ENCODE data around the gene AFF3. TPM values are rescaled to one million over a fixed set of nuclear protein-coding genes. Genes with fewer than 3 reads are reported as not detected.

AFF3 gene
- total RNA-seq, 1 experiment from 2014 or later: 0.22 TPM

GRCh38 chr2:99841749-99842148, 300.6 kb downstream of the AFF3 start:
- H4K5ac ChIP-seq (ENCODE audit: insufficient read length, low read depth, low read length): no peak overlapping the region
- no peaks in the 10 kb centered on the region for H3K23me2 ChIP-seq (ENCODE audit: insufficient read length, low read depth, low read length, poor library complexity, severe bottlenecking)
- Mint-ChIP-seq H3K27me3 (ENCODE audit: low read depth) (peaks cover 8% of the 10 kb centered on the region), H3K36me3 (ENCODE audit: insufficient read depth in 1 of 3, low read depth in 3 of 3) (no peaks in the 10 kb centered on the region), H3K4me1 (no peaks in the 10 kb centered on the region), H3K4me3 (no peak overlapping the region), H3K27ac (no peak overlapping the region), H3K9me3 (no peaks in the 10 kb centered on the region)
- H2AFZ ChIP-seq (ENCODE audit: low read length): no peak overlapping the region
- no peak overlapping the region for H2AK5ac ChIP-seq (ENCODE audit: insufficient read length, low read length)
- no peak for DNase-seq
- H3K23ac ChIP-seq (ENCODE audit: insufficient read length, low read depth, low read length): no peak overlapping the region
- H3K4ac ChIP-seq (ENCODE audit: low read depth, low read length): no peak overlapping the region
- WGBS (ENCODE audit: extremely low coverage, insufficient read length, low lambda C conversion rate): no CpG with 5 or more reads among the region's 3 CpGs
- no peak overlapping the region for H3K4me2 ChIP-seq (ENCODE audit: insufficient read depth, insufficient read length, low read length)
- H3K14ac ChIP-seq (ENCODE audit: insufficient read depth, low read length): no peak overlapping the region
- H3K4me1 ChIP-seq (ENCODE audit: insufficient read depth, low read length): no peaks in the 10 kb centered on the region
- no peak overlapping the region for H3K56ac ChIP-seq (ENCODE audit: insufficient read length, low read depth, low read length)
- H4K91ac ChIP-seq (ENCODE audit: insufficient read length, low read depth, low read length): no peak overlapping the region
- H3K79me2 ChIP-seq (ENCODE audit: insufficient read depth, low read length): no peaks in the 10 kb centered on the region
- H2BK5ac ChIP-seq (ENCODE audit: insufficient read length, low read length): no peak overlapping the region
- H3K27ac ChIP-seq (ENCODE audit: insufficient read length, low read depth, low read length): no peak overlapping the region
- H3K9ac ChIP-seq (ENCODE audit: extremely low read depth, insufficient read length, low read length): no peak overlapping the region
- no peaks in the 10 kb centered on the region for H3K27me3 ChIP-seq (ENCODE audit: insufficient read depth, low read length)
- no peak overlapping the region for H4K8ac ChIP-seq (replicated peaks; ENCODE audit: insufficient read length, low read depth, low read length)
- no peak overlapping the region for H2BK12ac ChIP-seq (ENCODE audit: insufficient read length, low read depth, low read length)
- no peak overlapping the region for H3K18ac ChIP-seq (ENCODE audit: insufficient read length, low read depth, low read length)
- no peaks in the 10 kb centered on the region for H3K79me1 ChIP-seq (ENCODE audit: insufficient read depth, low read depth, low read length, poor library complexity, severe bottlenecking)
- H2BK15ac ChIP-seq (ENCODE audit: low read depth, low read length): no peak overlapping the region
- H2BK20ac ChIP-seq (ENCODE audit: low read depth, low read length, poor library complexity, severe bottlenecking): no peak overlapping the region
- H2BK120ac ChIP-seq (ENCODE audit: low read depth, low read length, poor library complexity, severe bottlenecking): no peak overlapping the region
- no peak for TF ChIP-seq CTCF (conservative IDR thresholded peaks at IDR 0.05)
- H3T11ph ChIP-seq (ENCODE audit: low read length): no peak overlapping the region
- no peaks in the 10 kb centered on the region for H4K20me1 ChIP-seq (ENCODE audit: control insufficient read depth, insufficient read depth, insufficient read length)
- no peaks in the 10 kb centered on the region for H3K9me3 ChIP-seq (ENCODE audit: control insufficient read depth, low read depth, low read length)
